Endothelial cell of umbilical vein (primary cell): ENCODE measurements around the gene ZDHHC14. TPM values are rescaled to one million over a fixed set of nuclear protein-coding genes. Genes with fewer than 3 reads are reported as not detected.

Experiments
- BruUV-seq: library from RNA; stranded (reverse); fragments of 400-500 nt; replicated peaks from 2 replicates; lab custom pipeline; 2021; lab: Mats Ljungman, UMichigan
- CTCF ChIA-PET: fragments of 300-600, 350-600 bp; sonication (Branson Sonifier 250); formaldehyde crosslinking; loops from one replicate; lab custom pipeline; 2021; ENCODE audit warnings: antibody characterized with exemption, inconsistent platforms; lab: Charles Lee
- POLR2A ChIA-PET: fragments of 300-600, 350-600 bp; sonication (Branson Sonifier 250); formaldehyde crosslinking; loops from one replicate; lab custom pipeline; 2021; ENCODE audit warnings: antibody characterized with exemption, inconsistent platforms; lab: Charles Lee
- DNase-seq: peaks from one replicate; pipeline ENCODE4 v3.0.0-alpha.2; 2011; ENCODE audit warnings: low read depth, low spot score
- FAIRE-seq: peaks from 2 replicates; lab custom pipeline; 2011; peaks lifted over from hg19 to GRCh38; lab: Jason Lieb, UNC
- H2AFZ ChIP-seq: 2 replicates; pipeline ENCODE4 v1.6.0; 2012; ENCODE audit warnings: low read depth, low read length, control low read depth, inconsistent platforms
- H3K27ac ChIP-seq: 2 replicates; pipeline ENCODE4 v1.5.1; 2011; ENCODE audit warnings: low read depth, mild to moderate bottlenecking, control low read depth, low read length, moderate library complexity; ENCODE audit not compliant: insufficient read depth
- H3K27me3 ChIP-seq, 2 experiments: 2 replicates each; pipeline versions ENCODE4 v1.6.0 to v1.6.1; 2011; ENCODE audit warnings: low read length in 2 of 2, mixed read lengths in 1 of 2; ENCODE audit not compliant: control insufficient read depth in 2 of 2, insufficient read depth in 2 of 2
- H3K36me3 ChIP-seq, 2 experiments: 2 replicates in 1 of 2; 3 replicates in 1 of 2; pipeline ENCODE4 v1.5.1; 2011; ENCODE audit warnings: low read length in 2 of 2, mild to moderate bottlenecking in 1 of 2, moderate library complexity in 1 of 2; ENCODE audit not compliant: control insufficient read depth in 2 of 2, insufficient read depth in 2 of 2; ENCODE audit errors: extremely low read depth in 1 of 2
- H3K4me1 ChIP-seq: 3 replicates; pipeline ENCODE4 v1.5.1; 2011; ENCODE audit warnings: mild to moderate bottlenecking, low read length; ENCODE audit not compliant: control insufficient read depth, insufficient read depth; ENCODE audit errors: extremely low read depth
- H3K4me2 ChIP-seq: 2 replicates; pipeline ENCODE4 v1.6.1; 2011; ENCODE audit warnings: low read length, control low read depth, mixed read lengths; ENCODE audit not compliant: insufficient read depth
- H3K4me3 ChIP-seq, 3 experiments: fragments of 200-600 bp in 1 of 3; sonication (generic), shearing (Covaris generic) in 1 of 3; replicated peaks in 1 of 3; 2 replicates each; pipeline ENCODE4 v1.5.1; 2011 to 2016; ENCODE audit warnings: control low read depth in 3 of 3, low read length in 3 of 3, mild to moderate bottlenecking in 2 of 3, inconsistent platforms in 1 of 3, low read depth in 1 of 3, moderate library complexity in 1 of 3; ENCODE audit not compliant: insufficient read depth in 1 of 3
- H3K79me2 ChIP-seq: 2 replicates; pipeline ENCODE4 v1.6.0; 2012; ENCODE audit warnings: low read length, inconsistent platforms; ENCODE audit not compliant: control insufficient read depth, insufficient read depth
- H3K9ac ChIP-seq: replicated peaks from 2 replicates; pipeline ENCODE3; 2011; ENCODE audit warnings: low read length, control low read depth; ENCODE audit not compliant: insufficient read depth; ENCODE audit errors: extremely low read depth
- H3K9me1 ChIP-seq: replicated peaks from 3 replicates; pipeline ENCODE4 v1.6.0; 2011; ENCODE audit warnings: mild to moderate bottlenecking, low read length; ENCODE audit not compliant: control insufficient read depth, insufficient read depth; ENCODE audit errors: extremely low read depth
- H3K9me3 ChIP-seq: replicated peaks from 2 replicates; pipeline ENCODE4 v1.5.1; 2012; ENCODE audit warnings: low read length, inconsistent platforms; ENCODE audit not compliant: control insufficient read depth, insufficient read depth
- H4K20me1 ChIP-seq: replicated peaks from 2 replicates; pipeline ENCODE3; 2011; ENCODE audit warnings: mild to moderate bottlenecking, low read length; ENCODE audit not compliant: control insufficient read depth, insufficient read depth; ENCODE audit errors: extremely low read depth
- CTCF ChIP-seq, 2 donors: IDR thresholded peaks; 1 replicate in 1 of 2; 2 replicates in 1 of 2; pipeline ENCODE4 v1.5.1; 2011; ENCODE audit warnings: low read length in 2 of 2, mild to moderate bottlenecking in 2 of 2, moderate library complexity in 2 of 2, control low read depth in 1 of 2, inconsistent platforms in 1 of 2, low read depth in 1 of 2; ENCODE audit not compliant: insufficient read depth in 1 of 2; ENCODE audit errors: extremely low read depth in 1 of 2
- EZH2 ChIP-seq: IDR thresholded peaks from 2 replicates; pipeline ENCODE4 v1.6.1; 2012; ENCODE audit warnings: borderline replicate concordance, low read depth, mild to moderate bottlenecking, moderate library complexity, low read length, inconsistent platforms; ENCODE audit not compliant: severe bottlenecking
- JUN ChIP-seq: IDR thresholded peaks from 2 replicates; pipeline ENCODE4 v1.6.1; 2011; ENCODE audit warnings: borderline replicate concordance, low read depth; ENCODE audit not compliant: insufficient read length, insufficient read depth
- MAX ChIP-seq: IDR thresholded peaks from 2 replicates; pipeline ENCODE4 v1.6.1; 2011; ENCODE audit not compliant: insufficient read depth, insufficient read length
- MYC ChIP-seq: IDR thresholded peaks from one replicate; pipeline ENCODE4 v1.6.1; 2011; ENCODE audit warnings: mild to moderate bottlenecking, low read depth, low read length
- POLR2A ChIP-seq: IDR thresholded peaks from 2 replicates; pipeline ENCODE4 v1.6.1; 2012; ENCODE audit warnings: low read depth, mild to moderate bottlenecking, control low read depth, low read length
- POLR2AphosphoS5 ChIP-seq: IDR thresholded peaks from 2 replicates; pipeline ENCODE4 v1.6.1; 2012; ENCODE audit warnings: low read depth, mild to moderate bottlenecking, control low read depth, low read length, moderate library complexity; ENCODE audit not compliant: insufficient read depth
- dilution Hi-C: fragments of 300-500 bp; cut with MboI; formaldehyde crosslinking; loops from one replicate; pipeline ENCODE4 v1.15.0; 2019; ENCODE audit warnings: low sequenced_read_pairs; ENCODE audit not compliant: extremely low pct_ligation_motif_present
- intact Hi-C: fragments of 100-400 bp; cut with micrococcal nuclease; formaldehyde crosslinking; loops from one replicate; pipeline ENCODE4 v1.10.0; 2022
- polyA plus RNA-seq, 4 experiments: library from polyadenylated mRNA; depleted of rRNA in 3 of 4; stranded (reverse) in 3 of 4; unstranded in 1 of 4; fragments of >200 nt; gene quantifications; 2 replicates each; pipeline versions ENCODE4 v1.2.1 to v1.2.3, GENCODE V29; 2011 to 2012; ENCODE audit warnings: missing spikeins in 1 of 4
- total RNA-seq: library from RNA; stranded (reverse); gene quantifications from 2 replicates; pipeline ENCODE4 v1.2.3, GENCODE V29; 2021

The ZDHHC14 gene
- total and polyA plus RNA-seq, 2 donors (not counting 3 experiments of a cell fraction or from before 2014, with no cell fraction given), result 23.0 to 25.6 TPM

GRCh38 chr6:157386454-157386853 lies 5.5 kb downstream of the ZDHHC14 start:
- dilution Hi-C loops, result no loop called here
- CTCF ChIA-PET, result no interaction called here
- no TSS peak for BruUV-seq

More at GRCh38 chr6:157386454-157386853, 5.5 kb downstream of the ZDHHC14 start:
- Histone ChIP-seq H3K27ac (no peak overlapping the region), H3K4me1 (peaks cover 14% of the 10 kb centered on the region), H3K4me2 (no peak overlapping the region), H3K27me3 (no peaks in the 10 kb centered on the region), H2AFZ (no peak overlapping the region), H3K36me3 (no peaks in the 10 kb centered on the region), H3K9ac (no peak overlapping the region), H3K9me1 (no peaks in the 10 kb centered on the region), H3K79me2 (peaks cover 9% of the 10 kb centered on the region), H3K4me3 (no peak overlapping the region), H3K9me3 (no peaks in the 10 kb centered on the region), H4K20me1 (no peaks in the 10 kb centered on the region)
- TF ChIP-seq JUN, result no peak
- TF ChIP-seq POLR2A, result no peak
- no peak for TF ChIP-seq CTCF (IDR thresholded peaks at IDR 0.05; ENCODE audit: extremely low read depth in 1 of 2, insufficient read depth in 1 of 2, low read depth in 1 of 2, low read length in 2 of 2)
- no peak for TF ChIP-seq MYC
- TF ChIP-seq EZH2, result no peak
- TF ChIP-seq POLR2AphosphoS5, result no peak
- TF ChIP-seq MAX, result no peak
- intact Hi-C loops, result no loop called here
- FAIRE-seq (no peak), DNase-seq (no peak)
- POLR2A ChIA-PET, result no interaction called here
